Lower leg skin (tissue), 3 donors: ENCODE data around the gene GPR31.
"Not testable (repeated sequence)": the region's sequence is repeated elsewhere in the genome, so short reads cannot be mapped to it uniquely, and the experiment has no call there.

Experiments used
- CTCF ChIP-seq, 3 donors: fragments of 450-650 bp; IDR thresholded peaks; one replicate each; pipeline ENCODE4 v1.5.1; 2016; ENCODE audit warnings: antibody characterized with exemption in 3 of 3, mild to moderate bottlenecking in 3 of 3, moderate library complexity in 2 of 3
- POLR2A ChIP-seq, 2 donors: fragments of 450-650 bp; IDR thresholded peaks; one replicate each; pipeline ENCODE4 v1.6.1; 2016 to 2017; ENCODE audit warnings: antibody characterized with exemption in 2 of 2, mild to moderate bottlenecking in 1 of 2, moderate library complexity in 1 of 2

DNA sequence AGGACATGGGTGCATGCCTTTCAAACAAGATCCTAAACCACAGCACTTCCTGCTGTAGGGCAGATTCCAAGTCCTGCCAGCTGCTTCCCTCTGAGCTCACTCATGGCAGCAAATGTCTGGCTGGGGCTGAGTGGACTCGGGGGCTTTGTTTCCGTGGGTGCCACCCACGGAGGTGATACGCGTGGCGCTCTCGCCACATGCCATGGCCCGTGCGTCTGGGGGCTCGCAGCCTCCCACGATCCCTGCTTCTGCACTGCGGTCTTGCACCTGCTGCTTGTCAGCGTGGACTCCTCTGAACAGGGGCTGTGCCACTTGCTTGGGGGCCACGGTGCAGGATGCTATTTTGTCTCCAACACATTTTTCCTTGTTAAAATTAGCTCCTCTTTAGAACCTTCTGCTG lies 19.5 kb upstream of the GPR31 start:
- TF ChIP-seq CTCF, POLR2A (IDR thresholded peaks at IDR 0.05): not testable (repeated sequence)
